SK-N-SH (cell line): ENCODE results near the gene GNS. TPM values are rescaled to one million over a fixed set of nuclear protein-coding genes. Genes with fewer than 3 reads are reported as not detected.

Source experiments
- CTCF ChIA-PET: fragments of 300-600, 350-600 bp; formaldehyde crosslinking; extraction: SDS; loops from one replicate; lab custom pipeline; 2021; lab: Yijun Ruan, JAX
- POLR2A ChIA-PET: fragments of 350-600 bp; sonication (Branson Sonifier 250); formaldehyde crosslinking; extraction: SDS; loops from one replicate; lab custom pipeline; 2020; ENCODE audit warnings: antibody characterized with exemption, inconsistent platforms; lab: Yijun Ruan, JAX
- DNase-seq: peaks from one replicate; pipeline ENCODE4 v3.0.0; 2012
- H2AFZ ChIP-seq: fragments of 200-600 bp; sonication (generic); 2 replicates; pipeline ENCODE4 v1.8.1; 2016; ENCODE audit warnings: antibody characterized with exemption, mild to moderate bottlenecking, low read depth
- H3F3A ChIP-seq: fragments of 200-600 bp; sonication (generic); replicated peaks from 2 replicates; pipeline ENCODE3; 2016; ENCODE audit warnings: antibody characterized with exemption, mild to moderate bottlenecking; ENCODE audit not compliant: insufficient read depth
- H3K27ac ChIP-seq, 2 experiments: fragments of 200-500 bp in 1 of 2; fragments of 200-600 bp in 1 of 2; sonication (Bioruptor generic) in 1 of 2; sonication (generic), shearing (Covaris generic) in 1 of 2; 2 replicates each; pipeline versions ENCODE4 v1.5.1 to v1.6.1; 2014 to 2016; ENCODE audit warnings: low read depth in 2 of 2, inconsistent platforms in 1 of 2, low read length in 1 of 2, mild to moderate bottlenecking in 1 of 2, mixed read lengths in 1 of 2
- H3K27me3 ChIP-seq: fragments of 200-600 bp; sonication (generic), shearing (Covaris generic); 2 replicates; pipeline ENCODE4 v1.6.1; 2016; ENCODE audit warnings: mixed run types; ENCODE audit not compliant: insufficient read depth
- H3K36me3 ChIP-seq, 2 experiments: fragments of 200-500 bp in 1 of 2; fragments of 200-600 bp in 1 of 2; sonication (Bioruptor generic) in 1 of 2; sonication (generic) in 1 of 2; replicated peaks in 1 of 2; 2 replicates each; pipeline versions ENCODE3 to v1.5.1; 2014 to 2016; ENCODE audit warnings: low read length in 1 of 2, mild to moderate bottlenecking in 1 of 2; ENCODE audit not compliant: insufficient read depth in 2 of 2, control insufficient read depth in 1 of 2
- H3K4me1 ChIP-seq, 2 experiments: fragments of 200-500 bp in 1 of 2; fragments of 200-600 bp in 1 of 2; sonication (Bioruptor generic) in 1 of 2; sonication (generic), shearing (Covaris generic) in 1 of 2; 2 replicates each; pipeline versions ENCODE4 v1.5.1 to v1.6.1; 2014 to 2016; ENCODE audit warnings: low read depth in 1 of 2, low read length in 1 of 2, mixed run types in 1 of 2; ENCODE audit not compliant: insufficient read depth in 2 of 2, control insufficient read depth in 1 of 2
- H3K4me2 ChIP-seq: fragments of 200-600 bp; sonication (generic), shearing (Covaris generic); 2 replicates; pipeline ENCODE4 v1.6.1; 2017; ENCODE audit warnings: mixed run types
- H3K4me3 ChIP-seq, 2 experiments: fragments of 200-500 bp in 1 of 2; fragments of 200-600 bp in 1 of 2; sonication (Bioruptor generic) in 1 of 2; sonication (generic), shearing (Covaris generic) in 1 of 2; 2 replicates each; pipeline versions ENCODE4 v1.5.1 to v1.8.1; 2014 to 2016; ENCODE audit warnings: low read depth in 2 of 2, inconsistent platforms in 1 of 2, low read length in 1 of 2, mild to moderate bottlenecking in 1 of 2, mixed read lengths in 1 of 2, moderate library complexity in 1 of 2
- H3K79me2 ChIP-seq: fragments of 200-600 bp; sonication (generic); 2 replicates; pipeline ENCODE4 v1.8.1; 2017; ENCODE audit warnings: mild to moderate bottlenecking; ENCODE audit not compliant: insufficient read depth
- H3K9ac ChIP-seq: fragments of 200-600 bp; sonication (generic); 2 replicates; pipeline ENCODE4 v1.6.1; 2017; ENCODE audit warnings: mixed run types
- H3K9me2 ChIP-seq: fragments of 200-600 bp; sonication (generic); 2 replicates; pipeline ENCODE4 v1.6.1; 2017; ENCODE audit warnings: mixed run types
- H3K9me3 ChIP-seq: fragments of 200-600 bp; sonication (generic); 2 replicates; pipeline ENCODE4 v1.6.1; 2017; ENCODE audit warnings: mixed run types, mild to moderate bottlenecking, moderate library complexity
- H4K20me1 ChIP-seq: fragments of 200-600 bp; sonication (generic); 2 replicates; pipeline ENCODE4 v1.6.1; 2017; ENCODE audit warnings: mild to moderate bottlenecking, mixed run types; ENCODE audit not compliant: insufficient read depth
- EP300 ChIP-seq, 2 experiments: IDR thresholded peaks; 2 replicates each; pipeline versions ENCODE4 v1.4.0 to v1.6.1; 2012; ENCODE audit warnings: borderline replicate concordance in 1 of 2, low read depth in 1 of 2, low read length in 1 of 2
- EZH2phosphoT487 ChIP-seq: fragments of 200-600 bp; sonication (generic); IDR thresholded peaks from 2 replicates; pipeline ENCODE4 v1.6.1; 2017; ENCODE audit warnings: low read depth, mixed run types, mild to moderate bottlenecking, antibody characterized with exemption, moderate library complexity, borderline replicate concordance
- GABPA ChIP-seq: IDR thresholded peaks from 2 replicates; pipeline ENCODE4 v1.4.0; 2012; ENCODE audit warnings: low read depth, mild to moderate bottlenecking
- JUND ChIP-seq: IDR thresholded peaks from 2 replicates; pipeline ENCODE4 v1.4.0; 2012
- NFIC ChIP-seq: IDR thresholded peaks from 2 replicates; pipeline ENCODE4 v1.4.0; 2012; ENCODE audit warnings: borderline replicate concordance
- POLR2AphosphoS5 ChIP-seq: IDR thresholded peaks from 2 replicates; pipeline ENCODE4 v1.6.1; 2012; ENCODE audit warnings: low read depth, low read length
- SIN3A ChIP-seq: IDR thresholded peaks from 2 replicates; pipeline ENCODE4 v1.6.1; 2012; ENCODE audit warnings: low read depth, mild to moderate bottlenecking, low read length, moderate library complexity, borderline replicate concordance
- SMC3 ChIP-seq: IDR thresholded peaks from 2 replicates; pipeline ENCODE4 v1.6.1; 2012; ENCODE audit warnings: low read depth, low read length, improper control_type of control experiment
- TAF1 ChIP-seq: IDR thresholded peaks from 2 replicates; pipeline ENCODE4 v1.6.1; 2012; ENCODE audit warnings: low read depth, mild to moderate bottlenecking, low read length, moderate library complexity, borderline replicate concordance
- TCF12 ChIP-seq: IDR thresholded peaks from 2 replicates; pipeline ENCODE4 v1.4.0; 2012
- YY1 ChIP-seq: IDR thresholded peaks from 2 replicates; pipeline ENCODE4 v1.4.0; 2012; ENCODE audit warnings: low read depth, mild to moderate bottlenecking
- WGBS: methylation state at CpG from one replicate; pipeline ENCODE4 v1.1.6; 2017; ENCODE audit warnings: low lambda C conversion rate; 5-methylcytosine and 5-hydroxymethylcytosine counted together
- polyA plus RNA-seq, 3 experiments: library from polyadenylated mRNA; depleted of rRNA; stranded (reverse); fragments of >200 nt; gene quantifications; 2 replicates each; pipeline ENCODE4 v1.2.3, GENCODE V29; 2012
- TF ChIP-seq, protein P1 (sequence below): fragments of 150-350 bp; IDR thresholded peaks from 2 replicates; pipeline ENCODE4 v1.6.1; 2017; ENCODE audit warnings: antibody characterized with exemption, low read length, low read depth, borderline replicate concordance
- TF ChIP-seq, protein P2 (sequence below): fragments of 150-350 bp; IDR thresholded peaks from 2 replicates; pipeline ENCODE4 v1.6.1; 2016; ENCODE audit warnings: mild to moderate bottlenecking, low read depth, low read length
- TF ChIP-seq, protein P3 (sequence below): IDR thresholded peaks from 2 replicates; pipeline ENCODE4 v1.4.0; 2012; ENCODE audit warnings: low read depth, borderline replicate concordance
- TF ChIP-seq, protein P4 (sequence below): IDR thresholded peaks from 2 replicates; pipeline ENCODE4; 2012

GNS gene
- polyA plus RNA-seq, 1 of the 3 experiments (the other 2 are of a cell fraction) = 74.8 TPM

DNA sequence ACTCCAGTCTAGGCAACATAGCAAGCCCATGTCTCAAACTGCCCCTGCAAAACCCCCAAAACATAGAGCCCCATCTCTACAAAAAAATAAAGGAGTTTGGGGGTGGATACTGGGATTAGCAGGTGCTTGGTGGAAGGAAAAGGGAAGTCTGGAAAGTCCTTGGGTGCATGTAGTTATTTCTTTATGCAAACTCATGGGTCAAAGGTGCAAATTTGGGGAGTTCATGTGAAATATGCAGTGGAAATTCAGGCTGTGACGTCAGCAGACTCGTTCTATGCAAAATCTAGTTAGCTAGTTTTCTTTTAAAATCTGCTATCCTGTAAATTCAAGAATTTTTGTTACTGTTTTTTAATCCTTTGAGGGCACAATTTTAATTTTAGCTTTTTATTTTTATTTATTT, 51.3 kb downstream of the GNS start:
- ChIA-PET POLR2A (no interaction called here), CTCF (interaction anchor here (4.0 to 5.3 kb wide), 2 partner anchors 11 to 159 kb away, joined by 18 to 26 read pairs; no protein-coding TSS in a partner anchor)
- peaks cover 2 to 6% of the 10 kb centered on the region in 2 experiments for H3K36me3 ChIP-seq
- H3K9me2 ChIP-seq = no peaks in the 10 kb centered on the region
- no peak overlapping the region for H3K9ac ChIP-seq
- no peaks in the 10 kb centered on the region for H4K20me1 ChIP-seq
- no peak overlapping the region for H2AFZ ChIP-seq
- H3K4me3 ChIP-seq = no peak overlapping the region
- no peak for DNase-seq
- H3K27me3 ChIP-seq = no peaks in the 10 kb centered on the region
- TF ChIP-seq NFIC (no peak), EZH2phosphoT487 (no peak)
- TF ChIP-seq, protein P1, sequence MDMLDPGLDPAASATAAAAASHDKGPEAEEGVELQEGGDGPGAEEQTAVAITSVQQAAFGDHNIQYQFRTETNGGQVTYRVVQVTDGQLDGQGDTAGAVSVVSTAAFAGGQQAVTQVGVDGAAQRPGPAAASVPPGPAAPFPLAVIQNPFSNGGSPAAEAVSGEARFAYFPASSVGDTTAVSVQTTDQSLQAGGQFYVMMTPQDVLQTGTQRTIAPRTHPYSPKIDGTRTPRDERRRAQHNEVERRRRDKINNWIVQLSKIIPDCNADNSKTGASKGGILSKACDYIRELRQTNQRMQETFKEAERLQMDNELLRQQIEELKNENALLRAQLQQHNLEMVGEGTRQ = no peak
- peaks cover 7 to 19% of the 10 kb centered on the region in 2 experiments; a peak in 1 of 4 replicates for H3K4me1 ChIP-seq
- H3K4me2 ChIP-seq = no peak overlapping the region
- WGBS = 100% methylated on average over 2 of the region's 2 CpGs
- no peaks in the 10 kb centered on the region for H3K79me2 ChIP-seq
- no peaks in the 10 kb centered on the region for H3F3A ChIP-seq
- no peaks in the 10 kb centered on the region for H3K9me3 ChIP-seq
- no peak overlapping the region; a peak in 1 of 4 replicates for H3K27ac ChIP-seq

DNA sequence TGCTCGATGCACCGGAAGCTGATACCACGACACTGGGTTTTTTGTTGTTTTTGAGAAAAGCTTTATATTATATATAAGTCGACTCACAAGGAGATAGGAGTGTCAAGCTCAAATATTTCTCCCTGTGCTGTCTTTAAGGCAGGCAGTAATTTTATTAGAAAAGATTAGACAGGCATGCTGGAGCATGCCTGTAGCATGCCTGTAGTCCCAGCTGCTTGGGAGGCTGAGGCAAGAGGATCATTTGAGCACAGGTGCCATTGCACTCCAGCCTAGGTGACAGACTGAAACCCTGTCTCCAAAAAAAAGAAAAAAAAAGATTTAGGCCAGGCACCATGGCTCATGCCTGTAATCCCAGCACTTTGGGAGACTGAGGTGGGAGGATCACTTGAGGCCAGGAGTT, 51.8 kb downstream of the GNS start:
- no peak for DNase-seq
- CTCF ChIA-PET = interaction anchor here (4.0 to 5.3 kb wide), 2 partner anchors 10 to 158 kb away, joined by 18 to 26 read pairs; no protein-coding TSS in a partner anchor
- H3K27me3 ChIP-seq = no peaks in the 10 kb centered on the region
- TF ChIP-seq YY1 (no peak), SIN3A (no peak), TCF12 (no peak), GABPA (no peak), TAF1 (no peak), JUND (no peak), SMC3 (no peak), EP300 (IDR thresholded peaks at IDR 0.05; ENCODE audit: borderline replicate concordance in 1 of 2, low read depth in 1 of 2, low read length in 1 of 2) (no peak), POLR2AphosphoS5 (no peak), NFIC (no peak)
- TF ChIP-seq, protein P2, sequence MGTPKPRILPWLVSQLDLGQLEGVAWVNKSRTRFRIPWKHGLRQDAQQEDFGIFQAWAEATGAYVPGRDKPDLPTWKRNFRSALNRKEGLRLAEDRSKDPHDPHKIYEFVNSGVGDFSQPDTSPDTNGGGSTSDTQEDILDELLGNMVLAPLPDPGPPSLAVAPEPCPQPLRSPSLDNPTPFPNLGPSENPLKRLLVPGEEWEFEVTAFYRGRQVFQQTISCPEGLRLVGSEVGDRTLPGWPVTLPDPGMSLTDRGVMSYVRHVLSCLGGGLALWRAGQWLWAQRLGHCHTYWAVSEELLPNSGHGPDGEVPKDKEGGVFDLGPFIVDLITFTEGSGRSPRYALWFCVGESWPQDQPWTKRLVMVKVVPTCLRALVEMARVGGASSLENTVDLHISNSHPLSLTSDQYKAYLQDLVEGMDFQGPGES = no peak
- TF ChIP-seq, protein P3, sequence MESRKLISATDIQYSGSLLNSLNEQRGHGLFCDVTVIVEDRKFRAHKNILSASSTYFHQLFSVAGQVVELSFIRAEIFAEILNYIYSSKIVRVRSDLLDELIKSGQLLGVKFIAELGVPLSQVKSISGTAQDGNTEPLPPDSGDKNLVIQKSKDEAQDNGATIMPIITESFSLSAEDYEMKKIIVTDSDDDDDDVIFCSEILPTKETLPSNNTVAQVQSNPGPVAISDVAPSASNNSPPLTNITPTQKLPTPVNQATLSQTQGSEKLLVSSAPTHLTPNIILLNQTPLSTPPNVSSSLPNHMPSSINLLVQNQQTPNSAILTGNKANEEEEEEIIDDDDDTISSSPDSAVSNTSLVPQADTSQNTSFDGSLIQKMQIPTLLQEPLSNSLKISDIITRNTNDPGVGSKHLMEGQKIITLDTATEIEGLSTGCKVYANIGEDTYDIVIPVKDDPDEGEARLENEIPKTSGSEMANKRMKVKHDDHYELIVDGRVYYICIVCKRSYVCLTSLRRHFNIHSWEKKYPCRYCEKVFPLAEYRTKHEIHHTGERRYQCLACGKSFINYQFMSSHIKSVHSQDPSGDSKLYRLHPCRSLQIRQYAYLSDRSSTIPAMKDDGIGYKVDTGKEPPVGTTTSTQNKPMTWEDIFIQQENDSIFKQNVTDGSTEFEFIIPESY = no peak
- TF ChIP-seq, protein P4, sequence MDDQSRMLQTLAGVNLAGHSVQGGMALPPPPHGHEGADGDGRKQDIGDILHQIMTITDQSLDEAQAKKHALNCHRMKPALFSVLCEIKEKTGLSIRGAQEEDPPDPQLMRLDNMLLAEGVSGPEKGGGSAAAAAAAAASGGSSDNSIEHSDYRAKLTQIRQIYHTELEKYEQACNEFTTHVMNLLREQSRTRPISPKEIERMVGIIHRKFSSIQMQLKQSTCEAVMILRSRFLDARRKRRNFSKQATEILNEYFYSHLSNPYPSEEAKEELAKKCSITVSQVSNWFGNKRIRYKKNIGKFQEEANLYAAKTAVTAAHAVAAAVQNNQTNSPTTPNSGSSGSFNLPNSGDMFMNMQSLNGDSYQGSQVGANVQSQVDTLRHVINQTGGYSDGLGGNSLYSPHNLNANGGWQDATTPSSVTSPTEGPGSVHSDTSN = no peak
- TF ChIP-seq, all 33 proteins: peak for 0
- H3K27ac ChIP-seq = no peak overlapping the region; a peak in 1 of 4 replicates
- no peak overlapping the region for H2AFZ ChIP-seq
- WGBS = 99% methylated on average over 4 of the region's 4 CpGs
- peaks cover 7 to 19% of the 10 kb centered on the region in 2 experiments; a peak in 1 of 4 replicates for H3K4me1 ChIP-seq
- H3K36me3 ChIP-seq = peaks cover 0 to 1% of the 10 kb centered on the region in 2 experiments
- H3K79me2 ChIP-seq = no peaks in the 10 kb centered on the region
- POLR2A ChIA-PET = no interaction called here
- H3K9ac ChIP-seq = no peak overlapping the region
- H3K9me3 ChIP-seq = no peaks in the 10 kb centered on the region
- no peak overlapping the region for H3K4me3 ChIP-seq
- no peaks in the 10 kb centered on the region for H3K9me2 ChIP-seq
- no peak overlapping the region for H3K4me2 ChIP-seq
- no peaks in the 10 kb centered on the region for H4K20me1 ChIP-seq
- no peaks in the 10 kb centered on the region for H3F3A ChIP-seq
